GM13977 (cell line): Measurements from ENCODE around the gene KIF21A.

Experiments used
- DNase-seq: peaks from one replicate; pipeline ENCODE4 v3.0.0; 2012; ENCODE audit warnings: low spot score
- in situ Hi-C: fragments of 300-500 bp; cut with MboI; formaldehyde crosslinking; loops from one replicate; pipeline ENCODE4 v1.12.0; 2022; ENCODE audit warnings: low sequenced_read_pairs, low pct_unique_long_range_greater_than_20kb, mixed read lengths, inconsistent platforms; ENCODE audit not compliant: unreplicated experiment
- TF ChIP-seq, protein P1 (sequence below): IDR thresholded peaks from 2 replicates; pipeline ENCODE4 v1.5.1; 2012; ENCODE audit warnings: mild to moderate bottlenecking, control low read depth; ENCODE audit not compliant: insufficient read depth; ENCODE audit errors: extremely low read depth, missing control alignments

The KIF21A gene

DNA sequence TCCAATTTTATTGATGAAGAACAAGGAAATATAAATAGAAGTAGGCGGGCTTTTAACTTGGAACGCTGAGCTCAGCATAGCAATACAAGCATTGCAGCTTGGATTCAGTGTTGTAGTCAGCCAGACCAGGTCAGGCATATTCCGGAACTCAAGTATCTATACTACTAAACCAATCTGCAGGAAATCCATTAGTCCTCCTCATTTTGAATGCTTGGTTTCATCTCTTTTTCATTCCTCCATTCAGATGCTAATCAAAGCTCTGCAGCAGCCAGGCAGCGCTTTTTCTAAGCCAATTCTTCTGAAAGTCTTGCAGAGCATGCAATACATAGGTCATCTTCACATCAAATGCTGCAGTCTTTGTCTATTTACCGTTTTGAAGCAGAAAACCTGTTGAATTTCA lies 49.0 kb downstream of the KIF21A start:
- in situ Hi-C loops: no loop called here
- no peak for DNase-seq

GRCh38 chr12:39393179-39393578 lies 49.7 kb downstream of the KIF21A start:
- in situ Hi-C loops: no loop called here
- no peak for DNase-seq
- TF ChIP-seq, protein P1, sequence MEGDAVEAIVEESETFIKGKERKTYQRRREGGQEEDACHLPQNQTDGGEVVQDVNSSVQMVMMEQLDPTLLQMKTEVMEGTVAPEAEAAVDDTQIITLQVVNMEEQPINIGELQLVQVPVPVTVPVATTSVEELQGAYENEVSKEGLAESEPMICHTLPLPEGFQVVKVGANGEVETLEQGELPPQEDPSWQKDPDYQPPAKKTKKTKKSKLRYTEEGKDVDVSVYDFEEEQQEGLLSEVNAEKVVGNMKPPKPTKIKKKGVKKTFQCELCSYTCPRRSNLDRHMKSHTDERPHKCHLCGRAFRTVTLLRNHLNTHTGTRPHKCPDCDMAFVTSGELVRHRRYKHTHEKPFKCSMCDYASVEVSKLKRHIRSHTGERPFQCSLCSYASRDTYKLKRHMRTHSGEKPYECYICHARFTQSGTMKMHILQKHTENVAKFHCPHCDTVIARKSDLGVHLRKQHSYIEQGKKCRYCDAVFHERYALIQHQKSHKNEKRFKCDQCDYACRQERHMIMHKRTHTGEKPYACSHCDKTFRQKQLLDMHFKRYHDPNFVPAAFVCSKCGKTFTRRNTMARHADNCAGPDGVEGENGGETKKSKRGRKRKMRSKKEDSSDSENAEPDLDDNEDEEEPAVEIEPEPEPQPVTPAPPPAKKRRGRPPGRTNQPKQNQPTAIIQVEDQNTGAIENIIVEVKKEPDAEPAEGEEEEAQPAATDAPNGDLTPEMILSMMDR: no peak

More for the DNA sequence above, 49.0 kb downstream of the KIF21A start:
- TF ChIP-seq, protein P1: no peak

- no peak for DNase-seq
- in situ Hi-C loops: no loop called here
- TF ChIP-seq, protein P1: no peak
These were observed 50.6 kb downstream of the KIF21A start for GRCh38 chr12:39392154-39392925.

- TF ChIP-seq, protein P1: no peak
- in situ Hi-C loops: no loop called here
- no peak for DNase-seq
These were observed 52.2 kb downstream of the KIF21A start for GRCh38 chr12:39390752-39391151.

DNA sequence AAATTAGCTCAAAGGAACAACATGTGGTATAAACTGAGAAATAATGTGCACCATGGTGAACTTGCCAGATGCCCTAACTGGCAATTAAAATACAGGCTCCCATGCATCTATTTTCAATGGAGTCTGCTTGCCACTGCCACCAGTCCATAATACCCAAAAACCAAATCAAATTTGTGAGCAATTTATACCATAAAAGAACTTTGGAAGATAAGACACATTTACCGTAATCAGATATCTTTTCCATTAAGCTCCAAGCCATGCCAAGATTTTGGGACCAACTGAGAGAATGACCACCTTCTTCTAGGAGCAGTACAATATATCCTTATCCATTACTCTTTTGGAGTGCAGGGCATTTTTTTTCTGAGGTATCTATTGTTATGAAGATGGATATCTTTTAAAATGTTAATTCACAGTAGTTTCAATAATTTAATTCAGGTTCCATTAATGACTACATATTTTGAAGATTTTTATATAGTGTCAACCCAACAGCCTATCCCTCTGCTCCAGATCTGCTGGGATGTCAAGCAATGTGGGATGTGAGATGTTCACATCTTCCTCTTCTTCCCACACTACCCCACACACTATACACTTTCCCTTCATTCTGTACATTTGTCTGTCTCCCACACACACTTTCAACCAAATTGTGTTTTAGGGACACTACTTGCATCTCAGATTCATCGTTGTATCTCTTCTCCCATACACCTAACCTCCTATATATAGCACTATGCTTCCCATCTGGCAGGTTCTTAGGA lies 53.3 kb downstream of the KIF21A start:
- DNase-seq: no peak
- in situ Hi-C loops: no loop called here
- TF ChIP-seq, protein P1: no peak

GRCh38 chr12:39386335-39386734 lies 56.6 kb downstream of the KIF21A start:
- TF ChIP-seq, protein P1: no peak
- in situ Hi-C loops: no loop called here
- no peak for DNase-seq
